A549 (cell line): ENCODE data around the gene VWC2.

Source experiments
- RAD21 ChIP-seq, 2 experiments: fragments of >200 bp in 1 of 2; sonication (Bioruptor Twin) in 1 of 2; formaldehyde crosslinking in 1 of 2; IDR thresholded peaks in 1 of 2; conservative IDR thresholded peaks in 1 of 2; 2 replicates in 1 of 2; 3 replicates in 1 of 2; pipeline ENCODE4 v1.6.1; 2012 to 2018; ENCODE audit warnings: inconsistent platforms in 1 of 2
- TF ChIP-seq, protein P1 (sequence below): fragments of 200-600 bp; sonication (generic); IDR thresholded peaks from 2 replicates; pipeline ENCODE4 v1.6.1; 2016; ENCODE audit warnings: antibody characterized with exemption, mild to moderate bottlenecking, moderate library complexity
- TF ChIP-seq, protein P2 (sequence below): fragments of >200 bp; sonication (Bioruptor Twin); formaldehyde crosslinking; IDR thresholded peaks from 3 replicates; pipeline ENCODE4 v1.5.1; 2016
- TF ChIP-seq, protein P3 (sequence below): fragments of 450-650 bp; IDR thresholded peaks from 2 replicates; pipeline ENCODE4 v1.6.1; 2014; ENCODE audit warnings: antibody characterized with exemption

DNA sequence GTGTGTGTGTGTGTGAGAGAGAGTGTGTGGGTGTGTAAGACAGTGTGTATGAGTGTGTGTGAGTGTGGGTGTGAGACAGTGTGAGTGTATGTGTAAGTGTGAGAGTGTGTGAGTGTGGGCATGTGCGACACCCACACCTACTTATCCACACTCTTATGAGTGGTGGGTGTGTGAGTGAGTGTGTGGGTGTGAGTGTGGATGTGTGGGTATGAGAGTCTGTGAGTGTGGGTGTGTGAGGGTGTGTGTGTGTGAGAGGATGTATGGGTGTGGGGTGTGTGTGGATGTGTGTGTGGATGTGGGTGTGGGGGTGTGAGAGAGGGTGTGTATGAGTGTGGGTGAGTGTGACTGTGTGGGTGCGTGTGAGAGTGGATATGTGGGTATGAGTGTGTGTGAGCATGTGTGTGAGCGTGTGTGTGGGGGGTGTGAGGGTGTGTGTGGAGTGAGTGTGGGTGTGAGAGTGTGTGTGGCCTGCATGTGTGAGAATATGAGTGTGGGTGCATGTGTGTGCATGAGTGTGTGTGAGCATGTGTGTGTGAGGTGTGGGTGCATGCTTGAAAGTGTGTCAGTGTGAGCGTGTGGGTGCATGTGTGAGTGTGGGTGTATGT lies 15.1 kb downstream of the VWC2 start:
- TF ChIP-seq, protein P1, sequence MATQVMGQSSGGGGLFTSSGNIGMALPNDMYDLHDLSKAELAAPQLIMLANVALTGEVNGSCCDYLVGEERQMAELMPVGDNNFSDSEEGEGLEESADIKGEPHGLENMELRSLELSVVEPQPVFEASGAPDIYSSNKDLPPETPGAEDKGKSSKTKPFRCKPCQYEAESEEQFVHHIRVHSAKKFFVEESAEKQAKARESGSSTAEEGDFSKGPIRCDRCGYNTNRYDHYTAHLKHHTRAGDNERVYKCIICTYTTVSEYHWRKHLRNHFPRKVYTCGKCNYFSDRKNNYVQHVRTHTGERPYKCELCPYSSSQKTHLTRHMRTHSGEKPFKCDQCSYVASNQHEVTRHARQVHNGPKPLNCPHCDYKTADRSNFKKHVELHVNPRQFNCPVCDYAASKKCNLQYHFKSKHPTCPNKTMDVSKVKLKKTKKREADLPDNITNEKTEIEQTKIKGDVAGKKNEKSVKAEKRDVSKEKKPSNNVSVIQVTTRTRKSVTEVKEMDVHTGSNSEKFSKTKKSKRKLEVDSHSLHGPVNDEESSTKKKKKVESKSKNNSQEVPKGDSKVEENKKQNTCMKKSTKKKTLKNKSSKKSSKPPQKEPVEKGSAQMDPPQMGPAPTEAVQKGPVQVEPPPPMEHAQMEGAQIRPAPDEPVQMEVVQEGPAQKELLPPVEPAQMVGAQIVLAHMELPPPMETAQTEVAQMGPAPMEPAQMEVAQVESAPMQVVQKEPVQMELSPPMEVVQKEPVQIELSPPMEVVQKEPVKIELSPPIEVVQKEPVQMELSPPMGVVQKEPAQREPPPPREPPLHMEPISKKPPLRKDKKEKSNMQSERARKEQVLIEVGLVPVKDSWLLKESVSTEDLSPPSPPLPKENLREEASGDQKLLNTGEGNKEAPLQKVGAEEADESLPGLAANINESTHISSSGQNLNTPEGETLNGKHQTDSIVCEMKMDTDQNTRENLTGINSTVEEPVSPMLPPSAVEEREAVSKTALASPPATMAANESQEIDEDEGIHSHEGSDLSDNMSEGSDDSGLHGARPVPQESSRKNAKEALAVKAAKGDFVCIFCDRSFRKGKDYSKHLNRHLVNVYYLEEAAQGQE, result no peak
- TF ChIP-seq, protein P2, sequence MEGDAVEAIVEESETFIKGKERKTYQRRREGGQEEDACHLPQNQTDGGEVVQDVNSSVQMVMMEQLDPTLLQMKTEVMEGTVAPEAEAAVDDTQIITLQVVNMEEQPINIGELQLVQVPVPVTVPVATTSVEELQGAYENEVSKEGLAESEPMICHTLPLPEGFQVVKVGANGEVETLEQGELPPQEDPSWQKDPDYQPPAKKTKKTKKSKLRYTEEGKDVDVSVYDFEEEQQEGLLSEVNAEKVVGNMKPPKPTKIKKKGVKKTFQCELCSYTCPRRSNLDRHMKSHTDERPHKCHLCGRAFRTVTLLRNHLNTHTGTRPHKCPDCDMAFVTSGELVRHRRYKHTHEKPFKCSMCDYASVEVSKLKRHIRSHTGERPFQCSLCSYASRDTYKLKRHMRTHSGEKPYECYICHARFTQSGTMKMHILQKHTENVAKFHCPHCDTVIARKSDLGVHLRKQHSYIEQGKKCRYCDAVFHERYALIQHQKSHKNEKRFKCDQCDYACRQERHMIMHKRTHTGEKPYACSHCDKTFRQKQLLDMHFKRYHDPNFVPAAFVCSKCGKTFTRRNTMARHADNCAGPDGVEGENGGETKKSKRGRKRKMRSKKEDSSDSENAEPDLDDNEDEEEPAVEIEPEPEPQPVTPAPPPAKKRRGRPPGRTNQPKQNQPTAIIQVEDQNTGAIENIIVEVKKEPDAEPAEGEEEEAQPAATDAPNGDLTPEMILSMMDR, result no peak
- TF ChIP-seq RAD21 (conservative IDR thresholded peaks at IDR 0.05 in 1 of 2, IDR thresholded peaks at IDR 0.05 in 1 of 2), result no peak
- TF ChIP-seq, protein P3, sequence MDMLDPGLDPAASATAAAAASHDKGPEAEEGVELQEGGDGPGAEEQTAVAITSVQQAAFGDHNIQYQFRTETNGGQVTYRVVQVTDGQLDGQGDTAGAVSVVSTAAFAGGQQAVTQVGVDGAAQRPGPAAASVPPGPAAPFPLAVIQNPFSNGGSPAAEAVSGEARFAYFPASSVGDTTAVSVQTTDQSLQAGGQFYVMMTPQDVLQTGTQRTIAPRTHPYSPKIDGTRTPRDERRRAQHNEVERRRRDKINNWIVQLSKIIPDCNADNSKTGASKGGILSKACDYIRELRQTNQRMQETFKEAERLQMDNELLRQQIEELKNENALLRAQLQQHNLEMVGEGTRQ, result no peak
